Measurements from ENCODE around the gene CACNA2D3.
"Not testable (repeated sequence)": the region's sequence is repeated elsewhere in the genome, so short reads cannot be mapped to it uniquely, and the experiment has no call there.

The CACNA2D3 gene

GRCh38 chr3:54593653-54594052 lies 471.3 kb downstream of the CACNA2D3 start:
- no peak for DNase-seq

DNA sequence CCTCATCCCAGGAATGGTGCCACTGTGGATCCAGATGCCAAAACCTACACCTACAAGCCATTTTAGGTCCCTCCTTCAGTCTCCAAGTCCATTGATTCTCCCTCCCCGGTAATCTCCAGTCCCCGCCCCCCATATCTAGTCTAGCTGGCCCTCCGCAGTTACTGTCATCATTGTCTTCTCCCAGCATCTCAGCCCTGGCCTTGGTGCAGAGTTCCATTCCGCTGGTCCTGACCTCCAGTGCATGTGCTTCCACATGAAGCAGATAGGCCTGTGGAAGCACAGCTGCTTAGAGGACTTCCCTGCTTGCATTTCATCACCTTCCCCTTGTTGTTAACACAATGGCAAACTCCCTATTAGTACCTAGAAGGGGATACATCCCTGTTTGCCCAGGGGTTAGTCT lies 473.7 kb downstream of the CACNA2D3 start:
- no peak for DNase-seq

DNA sequence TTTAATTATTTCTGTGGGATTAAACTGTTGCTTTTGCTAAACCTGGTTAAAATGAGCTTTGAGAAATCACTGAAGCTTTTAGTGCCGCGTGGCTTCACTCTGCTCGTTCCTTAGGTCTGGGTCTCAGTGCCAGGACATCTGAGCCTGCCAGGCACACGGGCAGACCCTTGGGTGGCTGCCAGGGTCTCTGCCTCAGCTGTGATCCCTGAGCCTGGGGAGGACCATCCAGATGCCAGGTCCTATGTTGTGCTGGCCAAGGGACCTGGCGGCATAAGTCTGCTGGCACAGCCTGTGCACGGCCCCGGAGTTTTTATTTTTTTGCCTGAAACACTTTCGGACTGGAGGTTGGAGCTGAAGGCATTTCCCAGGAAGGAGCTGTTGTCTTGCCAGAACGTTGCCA lies 477.4 kb downstream of the CACNA2D3 start:
- no peak for DNase-seq

DNA sequence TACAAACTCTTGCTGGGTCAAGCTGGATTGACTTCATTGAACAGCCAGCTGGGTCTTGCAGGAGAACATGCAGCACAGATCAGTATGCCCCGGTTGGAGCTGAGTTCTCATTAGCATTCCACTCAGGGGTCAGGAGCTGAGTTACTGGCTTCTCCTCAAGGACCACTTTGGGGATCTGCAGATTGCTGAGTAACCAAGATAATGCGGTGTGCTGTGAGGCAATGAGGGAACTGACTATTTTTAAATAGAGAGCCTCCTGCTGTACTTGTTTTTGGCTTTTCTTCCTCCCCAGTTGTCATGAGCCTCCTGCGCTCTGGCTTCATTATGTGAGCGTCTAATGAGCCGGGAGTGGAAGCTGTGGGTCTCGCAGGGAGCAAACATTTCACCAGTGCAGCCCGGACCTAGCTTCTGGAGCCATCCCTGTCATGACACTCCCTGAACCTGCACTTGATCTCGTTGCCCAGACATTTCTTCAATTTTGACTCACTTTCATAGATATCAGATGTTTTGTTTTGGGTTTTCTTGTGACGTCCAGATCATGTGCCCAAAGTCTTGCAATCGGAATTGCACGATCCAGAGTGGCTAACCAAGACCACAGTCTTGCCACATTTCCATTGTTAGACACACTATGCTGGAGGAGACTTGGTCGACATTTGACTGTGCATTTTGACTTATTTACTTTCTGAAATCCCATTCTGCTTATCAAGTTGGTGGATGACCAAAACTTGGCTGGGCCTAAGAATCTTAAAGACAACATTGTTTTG lies 478.3 kb downstream of the CACNA2D3 start:
- no peak for DNase-seq

DNA sequence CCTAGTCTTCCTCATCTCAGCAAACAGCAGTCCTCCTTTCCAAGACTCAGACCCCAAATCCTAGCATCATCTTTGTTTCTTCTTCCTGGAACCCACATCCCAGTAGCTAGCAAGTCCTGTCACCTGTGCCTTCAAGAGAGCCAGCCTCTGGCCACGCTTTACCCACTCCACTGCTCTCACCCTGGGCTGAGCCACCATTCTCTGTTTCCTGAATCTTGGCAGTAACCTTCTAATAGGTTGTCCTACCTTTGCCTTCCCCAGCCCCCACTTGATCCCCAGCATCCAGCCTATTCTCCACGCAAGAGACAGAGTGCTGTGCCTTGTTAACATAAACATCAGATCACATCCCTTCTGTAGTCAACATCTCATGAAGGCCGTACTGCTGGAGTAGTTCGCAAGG lies 482.1 kb downstream of the CACNA2D3 start:
- no peak for DNase-seq

DNA sequence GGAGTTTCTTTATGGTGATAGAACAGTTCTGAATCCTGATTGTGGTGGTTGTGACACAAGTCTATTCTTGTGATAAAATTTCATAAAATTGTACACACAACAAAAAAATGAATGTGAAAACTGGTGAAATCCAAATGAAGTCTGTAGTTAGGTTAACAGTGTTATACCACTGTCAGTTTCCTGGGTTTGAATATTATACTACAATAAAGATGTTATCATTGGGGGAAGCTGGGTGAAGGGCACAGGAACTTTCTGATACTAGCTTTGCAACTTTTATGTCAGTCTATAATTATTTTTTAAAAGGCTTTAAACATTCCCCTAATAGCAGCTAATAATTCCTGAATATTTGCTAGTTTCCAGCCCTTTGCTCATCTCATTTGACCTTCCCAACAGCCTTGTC lies 485.7 kb downstream of the CACNA2D3 start:
- DNase-seq = no peak

- DNase-seq = no peak
These were observed 496.7 kb downstream of the CACNA2D3 start for GRCh38 chr3:54619053-54619452.

- no peak for DNase-seq
These were observed 497.2 kb downstream of the CACNA2D3 start for GRCh38 chr3:54619531-54619930.

DNA sequence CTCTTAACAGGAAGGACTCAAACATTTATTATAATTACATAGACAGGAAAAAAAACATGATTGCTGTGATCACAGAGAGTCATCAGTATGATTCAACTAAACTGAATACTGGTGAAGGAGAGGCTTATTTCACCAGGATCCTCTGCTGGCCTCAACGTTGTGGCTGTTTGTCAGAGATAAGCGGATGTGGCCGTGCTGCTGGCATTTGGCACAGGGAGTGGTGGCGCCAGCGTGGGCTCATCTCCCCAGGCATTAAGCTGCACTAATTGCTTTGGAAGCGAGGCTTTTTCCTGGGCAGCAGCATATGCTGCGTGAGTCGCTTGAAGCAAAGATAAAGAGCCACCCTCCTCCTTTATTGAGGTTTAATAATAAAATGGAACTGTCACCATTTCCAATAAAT lies 498.8 kb downstream of the CACNA2D3 start:
- no peak for DNase-seq

DNA sequence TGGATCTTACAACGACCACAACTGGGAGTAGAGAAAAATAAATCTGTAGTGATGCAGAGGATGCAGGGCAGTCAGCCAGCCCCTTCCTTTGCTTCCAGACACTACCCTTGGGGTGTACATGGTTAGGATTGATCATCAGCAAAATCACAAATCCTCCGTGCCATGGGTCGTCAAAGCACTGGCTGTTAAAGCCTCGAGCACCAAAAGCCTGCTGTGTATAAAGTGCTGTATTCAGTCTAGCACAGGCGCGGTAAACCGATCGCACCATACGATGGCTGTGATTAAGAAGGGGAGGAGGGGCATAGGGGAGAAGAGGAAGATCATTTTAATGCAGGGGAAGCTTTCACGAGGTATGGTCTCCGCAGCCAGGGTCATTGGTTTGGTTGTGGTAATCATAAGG lies 500.3 kb downstream of the CACNA2D3 start:
- DNase-seq = no peak

GRCh38 chr3:54625805-54626787 lies 503.7 kb downstream of the CACNA2D3 start:
- no peak for DNase-seq

- no peak for DNase-seq
These were observed 506.6 kb downstream of the CACNA2D3 start for GRCh38 chr3:54628888-54629441.

- no peak for DNase-seq
These were observed 507.8 kb downstream of the CACNA2D3 start for GRCh38 chr3:54630101-54630623.

DNA sequence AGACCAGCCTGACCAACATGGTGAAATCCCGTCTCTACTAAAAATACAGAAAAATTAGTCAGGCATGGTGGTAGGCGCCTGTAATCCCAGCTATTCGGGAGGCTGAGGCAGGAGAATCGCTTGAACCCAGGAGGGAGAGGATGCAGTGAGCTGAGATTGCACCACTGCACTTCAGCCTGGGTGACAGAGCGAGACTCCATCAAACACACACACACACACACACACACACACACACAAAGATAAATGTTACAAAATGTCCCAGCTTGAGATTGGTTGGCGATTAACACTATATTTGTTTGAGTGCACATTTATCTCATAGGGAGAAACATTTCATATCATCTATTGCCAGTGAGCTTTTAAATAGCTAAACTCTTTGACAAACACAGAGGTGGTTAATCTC lies 508.6 kb downstream of the CACNA2D3 start:
- not testable (repeated sequence) for DNase-seq

DNA sequence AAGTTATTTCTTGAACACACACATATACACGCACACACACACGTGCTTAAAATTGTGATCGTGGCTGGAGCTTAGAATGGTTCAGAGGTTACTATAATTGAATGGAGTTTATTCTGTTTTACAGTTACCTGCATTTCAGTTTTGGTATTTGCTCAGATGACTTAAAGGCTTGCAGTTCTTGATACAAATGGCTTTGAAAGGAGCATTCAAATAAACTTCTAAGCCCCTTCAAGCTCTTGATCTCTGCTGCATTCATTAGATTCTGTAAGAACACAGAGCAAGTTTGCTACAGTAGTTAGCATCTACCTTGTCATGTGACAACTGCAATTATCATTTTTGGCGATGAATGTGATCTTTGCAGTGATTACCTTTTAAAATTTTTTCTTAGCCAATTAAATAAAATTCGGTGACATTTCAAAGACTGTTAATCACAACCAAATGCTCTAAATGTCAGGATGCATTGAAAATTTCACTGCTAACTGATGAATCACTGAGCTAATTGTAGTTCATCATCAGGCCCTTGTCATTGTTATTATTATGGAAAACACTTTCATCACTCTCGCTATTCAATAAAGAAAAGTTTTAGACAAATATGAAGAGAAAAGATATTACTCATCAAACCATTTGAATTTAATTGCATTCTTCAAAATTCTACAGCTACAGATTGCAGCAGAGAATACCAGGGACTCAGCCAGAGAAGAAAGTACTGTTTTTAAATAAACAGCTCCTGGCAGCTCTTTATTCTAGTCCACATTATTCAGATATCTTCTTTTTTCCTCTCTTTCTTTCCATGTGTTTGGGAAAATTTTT lies 509.4 kb downstream of the CACNA2D3 start:
- DNase-seq = no peak

DNA sequence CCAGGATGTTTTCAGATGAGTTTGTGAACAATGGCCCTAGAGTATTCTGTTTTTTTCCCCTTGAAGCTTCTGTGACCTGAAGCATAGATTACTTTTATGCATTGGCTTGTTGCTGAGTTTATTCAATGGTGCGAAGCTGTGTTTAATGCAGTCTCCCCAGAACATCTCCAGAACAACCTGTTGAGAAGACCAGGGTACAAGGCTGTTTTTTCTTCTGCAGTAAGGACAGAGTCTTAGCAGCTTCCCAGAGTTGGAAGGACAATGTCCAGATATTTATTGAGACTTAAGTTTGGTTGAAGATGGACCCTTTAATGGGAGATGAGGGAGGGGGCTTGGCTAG lies 509.9 kb downstream of the CACNA2D3 start:
- no peak for DNase-seq

- no peak for DNase-seq
These were observed 510.5 kb downstream of the CACNA2D3 start for GRCh38 chr3:54632834-54633233.

GRCh38 chr3:54633444-54634121 lies 511.2 kb downstream of the CACNA2D3 start:
- no peak for DNase-seq

DNA sequence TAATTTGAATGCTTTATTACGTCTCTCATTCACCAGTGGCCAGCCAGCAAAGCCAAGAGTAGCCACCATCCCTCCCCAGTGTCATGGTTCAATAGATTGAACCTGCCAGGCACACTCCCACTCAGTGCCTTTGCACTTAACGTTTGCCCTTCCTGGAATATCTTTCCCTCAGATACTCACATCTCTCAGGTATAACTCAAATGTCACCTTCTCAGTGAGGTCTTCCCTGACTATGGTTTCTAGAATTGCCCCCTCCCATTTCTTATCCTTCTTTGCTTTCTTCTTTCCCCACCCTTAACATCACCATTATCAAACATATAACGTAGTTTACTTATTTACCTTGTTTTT lies 511.7 kb downstream of the CACNA2D3 start:
- DNase-seq = no peak

DNA sequence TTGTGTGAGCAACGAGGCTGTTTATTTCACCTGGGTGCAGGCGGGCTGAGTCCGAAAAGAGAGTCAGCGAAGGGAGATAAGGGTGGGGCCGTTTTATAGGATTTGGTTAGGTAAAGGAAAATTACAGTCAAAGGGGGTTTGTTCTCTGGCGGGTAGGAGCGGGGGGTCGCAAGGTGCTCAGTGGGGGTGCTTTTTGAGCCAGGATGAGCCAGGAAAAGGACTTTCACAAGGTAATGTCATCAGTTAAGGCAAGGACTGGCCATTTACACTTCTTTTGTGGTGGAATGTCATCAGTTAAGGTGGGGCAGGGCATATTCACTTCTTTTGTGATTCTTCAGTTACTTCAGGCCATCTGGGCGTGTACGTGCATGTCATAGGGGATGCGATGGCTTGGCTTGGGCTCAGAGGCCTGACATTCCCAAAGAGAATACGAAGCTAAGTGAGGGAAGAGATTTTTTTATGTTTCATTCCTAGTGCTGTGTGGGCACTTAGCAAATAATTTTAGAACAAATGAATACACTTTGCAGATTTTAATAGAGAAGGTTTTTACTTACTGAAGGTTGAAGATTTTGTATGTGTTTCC lies 517.5 kb downstream of the CACNA2D3 start:
- not testable (repeated sequence) for DNase-seq

DNA sequence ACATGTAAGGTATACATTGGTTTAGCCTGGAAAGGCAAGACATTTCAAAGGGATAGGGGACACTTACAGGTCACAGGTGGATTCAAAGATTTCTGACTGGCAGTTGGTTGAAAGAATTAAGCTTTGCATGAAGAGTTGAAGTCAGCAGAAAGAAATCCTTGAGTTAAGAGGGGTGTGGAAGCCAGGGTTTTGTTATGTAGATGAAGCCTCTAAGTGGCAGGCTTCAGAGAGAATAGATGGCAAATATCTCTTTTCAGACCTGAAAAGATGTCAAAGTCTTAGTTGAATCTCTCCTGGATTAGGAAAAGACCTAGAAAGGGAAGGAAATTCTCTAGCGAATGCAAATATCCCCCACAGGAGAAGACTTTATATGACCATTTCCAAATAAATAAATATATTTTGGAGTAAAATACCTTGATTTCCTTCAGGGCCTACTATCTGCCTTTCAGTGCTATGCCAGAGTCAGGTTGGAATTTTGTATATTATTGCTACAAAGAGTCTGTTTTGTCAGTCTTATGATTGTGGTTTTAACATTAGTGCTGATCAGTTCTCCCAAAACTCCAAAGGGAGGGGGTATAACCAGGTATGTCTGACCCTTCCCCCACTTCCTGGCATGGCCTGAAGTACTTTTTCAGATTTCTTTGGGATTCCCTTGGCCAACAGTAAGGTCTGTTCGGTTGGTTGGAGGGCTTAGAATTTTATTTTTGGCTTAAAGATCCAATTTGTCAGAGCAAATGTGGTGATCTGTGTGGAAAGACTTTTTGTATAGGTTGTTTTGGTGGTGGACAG lies 519.1 kb downstream of the CACNA2D3 start:
- DNase-seq = no peak
